ENCODE data around the gene DDHD1. TPM values are rescaled to one million over a fixed set of nuclear protein-coding genes. Genes with fewer than 3 reads are reported as not detected.
"Not testable (repeated sequence)": the region's sequence is repeated elsewhere in the genome, so short reads cannot be mapped to it uniquely, and the experiment has no call there.

DDHD1 gene
- total RNA-seq, 4 donors from 2014 or later = 1.4 to 14.3 (median 5.8) TPM

DNA sequence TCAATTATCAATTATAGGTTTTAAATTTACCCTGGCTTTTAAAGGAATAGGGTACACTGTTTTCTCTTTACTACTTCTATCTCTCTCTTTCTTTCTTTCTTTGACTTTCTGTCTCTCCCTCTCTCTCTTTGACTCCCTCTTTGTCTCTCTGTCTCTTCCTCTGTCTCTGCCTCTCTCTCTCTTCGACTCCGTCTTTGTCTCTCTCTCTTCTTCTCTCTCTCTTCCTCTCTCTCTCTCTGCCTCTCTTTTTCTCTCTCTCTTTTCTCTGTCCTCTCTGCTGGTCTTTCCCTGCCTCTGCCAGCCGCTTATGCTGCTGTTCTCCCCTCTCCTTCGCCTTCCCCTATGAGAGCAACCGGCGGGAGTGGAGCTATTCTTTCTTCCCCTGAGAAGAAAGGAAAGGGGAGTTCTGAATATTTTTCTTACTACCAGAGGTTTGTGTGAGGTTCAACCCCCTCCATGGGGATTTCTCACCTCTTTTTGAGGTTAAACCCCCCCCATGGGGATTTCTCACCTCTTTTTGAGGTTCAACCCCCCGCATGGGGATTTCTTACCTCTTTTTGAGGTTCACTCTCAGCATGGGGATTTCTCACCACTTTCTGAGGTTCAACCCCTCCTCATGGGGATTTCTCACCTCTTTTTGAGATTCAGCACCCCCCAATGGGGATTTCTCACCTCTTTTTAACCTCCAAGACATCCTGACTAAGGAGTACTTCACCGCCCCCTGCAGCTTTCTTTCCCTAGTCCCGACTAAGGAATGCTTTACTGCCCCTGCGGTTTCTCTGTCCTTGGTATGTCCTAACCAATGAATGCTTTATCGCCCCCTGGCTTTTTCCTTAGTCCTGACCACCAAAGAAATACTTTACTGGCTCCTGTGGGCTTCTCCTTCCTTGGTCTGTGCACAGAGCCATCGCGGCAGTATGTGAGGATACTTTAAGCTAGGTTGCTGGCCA lies 27.4 kb upstream of the DDHD1 start:
- no peak for DNase-seq
- H3K4me3 ChIP-seq = no peak overlapping the region
- H3K9me3 ChIP-seq = no peaks in the 10 kb centered on the region
- H3K4me1 ChIP-seq = no peaks in the 10 kb centered on the region
- H3K36me3 ChIP-seq = no peaks in the 10 kb centered on the region
- no peak overlapping the region for H3K27ac ChIP-seq
- 81 to 89% methylated on average over 13 of the region's 13 CpGs for WGBS, 2 donors
- intact Hi-C loops (cut with DNase I) = no loop called here
- TF ChIP-seq POLR2A (IDR thresholded peaks at IDR 0.05) = no peak
- no peak for TF ChIP-seq CTCF (IDR thresholded peaks at IDR 0.05)
- H3K27me3 ChIP-seq = no peaks in the 10 kb centered on the region

DNA sequence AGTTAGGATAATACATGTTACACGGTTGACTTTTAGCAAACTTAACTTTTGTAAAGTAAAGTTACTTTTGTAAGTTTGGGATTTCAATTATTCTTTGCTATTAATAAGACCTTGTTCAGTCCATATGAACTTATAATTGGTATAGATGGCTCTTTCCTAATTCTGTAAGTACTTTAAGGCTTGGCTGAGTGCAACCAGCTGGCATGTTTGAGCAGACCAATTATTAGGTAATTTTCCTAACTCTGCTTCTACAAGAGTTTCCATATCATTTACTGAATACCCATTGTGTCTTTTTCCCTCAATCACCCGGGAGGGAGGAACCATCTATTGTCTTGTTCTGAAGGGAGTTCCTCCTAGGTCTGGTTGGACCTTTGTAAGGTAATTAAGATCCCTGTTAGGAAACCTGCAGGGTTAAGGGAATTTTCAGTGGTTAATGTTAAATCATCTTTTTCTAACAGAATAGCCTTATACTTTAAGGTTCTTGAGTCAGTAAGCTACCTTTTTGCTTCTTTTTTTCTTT lies 26.4 kb upstream of the DDHD1 start:
- intact Hi-C loops (cut with DNase I); DNase-seq; H3K36me3 ChIP-seq; H3K4me1 ChIP-seq; H3K27ac ChIP-seq; H3K27me3 ChIP-seq; H3K4me3 ChIP-seq; H3K9me3 ChIP-seq: not testable (repeated sequence)
- WGBS, 2 donors = 53 to 58% methylated on average over 2 of the region's 2 CpGs

DNA sequence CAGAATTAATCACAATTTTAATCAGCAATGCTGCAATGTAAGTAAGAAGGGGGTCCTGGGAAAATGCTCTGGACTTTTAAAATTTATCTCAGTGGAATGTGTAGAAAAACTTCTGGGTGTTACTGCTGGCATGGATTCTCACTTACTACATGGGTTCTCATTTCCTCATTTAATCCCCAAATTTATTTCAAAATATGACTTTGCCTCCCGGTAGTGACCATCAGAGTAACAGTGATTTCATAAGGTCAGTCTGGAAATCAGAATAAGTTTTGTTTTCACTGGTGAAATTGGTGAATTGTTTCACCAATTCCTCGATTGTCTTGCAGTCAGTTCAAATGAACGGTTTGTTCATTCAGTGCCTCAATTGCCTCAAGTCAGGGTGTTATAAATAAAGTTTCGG lies 22.3 kb upstream of the DDHD1 start:
- no peaks in the 10 kb centered on the region for H3K4me1 ChIP-seq
- TF ChIP-seq POLR2A (IDR thresholded peaks at IDR 0.05) (no peak), CTCF (IDR thresholded peaks at IDR 0.05) (no peak)
- H3K9me3 ChIP-seq = no peaks in the 10 kb centered on the region
- H3K27me3 ChIP-seq = no peaks in the 10 kb centered on the region
- no peaks in the 10 kb centered on the region for H3K36me3 ChIP-seq
- H3K4me3 ChIP-seq = no peak overlapping the region
- DNase-seq = no peak
- no peak overlapping the region for H3K27ac ChIP-seq
- WGBS, 2 donors = 68 to 87% methylated on average over 4 of the region's 4 CpGs
- intact Hi-C loops (cut with DNase I) = no loop called here

DNA sequence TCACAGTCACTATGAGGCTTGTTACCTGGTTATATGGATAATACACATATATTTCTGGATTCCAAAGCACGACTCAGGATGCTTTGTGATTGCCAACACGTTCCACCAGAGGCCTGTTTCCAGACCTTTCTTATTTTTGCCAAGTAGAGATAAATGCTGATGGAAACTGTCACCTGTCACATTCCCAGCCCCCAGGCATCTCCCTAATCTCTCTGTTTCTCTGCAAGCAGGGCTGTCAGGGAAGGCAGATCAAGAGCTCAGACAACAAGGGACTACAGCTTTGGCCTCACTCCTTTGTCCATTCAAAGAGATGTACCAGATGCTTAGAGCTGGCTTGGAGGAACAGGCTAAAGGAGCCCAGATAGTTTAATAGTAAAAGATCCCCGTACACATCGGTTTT lies 21.8 kb upstream of the DDHD1 start:
- TF ChIP-seq POLR2A (IDR thresholded peaks at IDR 0.05) (no peak), CTCF (IDR thresholded peaks at IDR 0.05) (no peak)

DNA sequence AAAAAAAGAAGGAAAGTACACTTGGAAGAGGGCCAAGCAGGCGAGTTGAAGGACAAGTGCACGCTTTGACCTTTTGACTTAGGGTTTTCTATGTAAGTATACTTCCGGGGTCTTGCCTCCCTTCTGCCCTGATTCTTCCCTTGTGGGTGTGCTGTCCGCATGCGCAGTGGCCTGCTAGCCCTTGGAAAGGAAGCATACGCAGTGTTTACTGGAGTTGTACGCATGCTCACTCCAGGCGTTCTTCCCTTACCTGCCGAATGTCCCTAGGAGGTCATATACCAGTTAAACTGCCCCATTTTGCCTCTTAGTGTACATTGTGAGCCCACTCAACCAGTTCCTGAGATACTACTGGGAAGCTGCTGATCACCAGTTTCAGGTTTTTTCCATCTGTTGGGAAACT lies 15.7 kb upstream of the DDHD1 start:
- no peak for DNase-seq
- no peak overlapping the region for H3K27ac ChIP-seq
- WGBS, 2 donors = 89 to 92% methylated on average over 9 of the region's 9 CpGs
- H3K4me1 ChIP-seq = no peaks in the 10 kb centered on the region
- no peak overlapping the region for H3K4me3 ChIP-seq
- no peaks in the 10 kb centered on the region for H3K27me3 ChIP-seq
- intact Hi-C loops (cut with DNase I) = no loop called here
- H3K36me3 ChIP-seq = no peaks in the 10 kb centered on the region
- no peak for TF ChIP-seq CTCF (IDR thresholded peaks at IDR 0.05)
- no peak for TF ChIP-seq POLR2A (IDR thresholded peaks at IDR 0.05)
- peaks cover 0 to 1% (median 0%) of the 10 kb centered on the region in 3 donors for H3K9me3 ChIP-seq

More for the DNA sequence above, 21.8 kb upstream of the DDHD1 start:
- H3K27ac ChIP-seq = no peak overlapping the region
- WGBS, 2 donors = 61 to 66% methylated on average over 4 of the region's 4 CpGs
- intact Hi-C loops (cut with DNase I) = no loop called here
- no peaks in the 10 kb centered on the region for H3K9me3 ChIP-seq
- no peak overlapping the region for H3K4me3 ChIP-seq
- no peaks in the 10 kb centered on the region for H3K4me1 ChIP-seq
- DNase-seq = no peak
- no peaks in the 10 kb centered on the region for H3K27me3 ChIP-seq
- H3K36me3 ChIP-seq = no peaks in the 10 kb centered on the region

All from esophagus squamous epithelium (tissue), 5 donors.